ENCODE results near the gene PARD3.
"Not testable (repeated sequence)": the region's sequence is repeated elsewhere in the genome, so short reads cannot be mapped to it uniquely, and the experiment has no call there.

The PARD3 gene

DNA sequence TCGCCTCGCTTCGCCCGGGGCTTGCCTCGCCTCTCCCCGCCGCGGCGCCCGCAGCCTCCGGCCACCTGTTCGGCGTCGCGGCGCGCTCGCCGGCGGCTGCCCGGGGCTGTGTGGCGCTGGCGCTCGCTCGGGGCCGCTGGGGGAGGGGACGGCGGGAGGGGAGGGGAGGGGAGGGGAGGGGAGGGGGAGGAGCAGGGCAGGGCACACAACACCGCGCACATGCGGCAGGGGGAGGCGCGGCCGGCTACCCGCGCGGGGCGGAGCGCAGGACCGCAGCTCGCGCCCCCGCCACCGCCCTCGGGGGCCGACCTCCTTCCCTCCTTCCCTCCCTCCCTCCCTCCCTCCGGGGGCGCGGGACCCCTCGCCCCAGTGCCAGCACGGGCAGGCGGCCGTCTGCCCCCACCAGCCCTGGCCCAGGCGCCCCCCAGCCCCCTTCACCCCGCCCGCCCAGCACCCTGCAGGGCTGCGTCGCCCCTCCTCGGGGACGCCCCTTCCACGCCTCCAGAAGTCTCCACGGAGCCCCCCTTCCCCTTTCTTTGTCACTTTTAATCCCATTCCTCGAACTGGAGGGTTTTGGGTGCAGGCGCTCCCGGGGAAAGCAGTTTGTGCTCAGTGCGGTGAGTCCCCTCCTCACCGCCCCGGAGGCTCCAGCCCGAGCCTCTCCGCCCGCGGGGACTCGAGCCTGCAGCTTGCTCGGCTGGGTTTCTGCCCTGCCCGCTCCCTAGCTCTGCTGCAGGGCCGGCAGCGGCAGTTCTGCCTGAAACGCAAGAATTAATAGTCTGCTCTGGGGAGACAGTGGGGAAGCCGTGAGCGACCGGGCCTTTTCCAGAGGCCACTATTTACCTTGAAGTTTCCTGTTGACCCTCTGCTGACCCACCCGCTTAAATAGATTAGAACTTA lies at the start of gene PARD3:
TSS of gene PARD3 (minus strand) at position 112 of the 900 bp plus-strand sequence. CDS start 301 bp downstream, outside the sequence.
- no peak for DNase-seq (ENCODE audit: low read depth, low spot score)

GRCh38 chr10:34864149-34865067 lies 49.3 kb upstream of the PARD3 start:
- no peak for DNase-seq (ENCODE audit: low read depth, low spot score)

DNA sequence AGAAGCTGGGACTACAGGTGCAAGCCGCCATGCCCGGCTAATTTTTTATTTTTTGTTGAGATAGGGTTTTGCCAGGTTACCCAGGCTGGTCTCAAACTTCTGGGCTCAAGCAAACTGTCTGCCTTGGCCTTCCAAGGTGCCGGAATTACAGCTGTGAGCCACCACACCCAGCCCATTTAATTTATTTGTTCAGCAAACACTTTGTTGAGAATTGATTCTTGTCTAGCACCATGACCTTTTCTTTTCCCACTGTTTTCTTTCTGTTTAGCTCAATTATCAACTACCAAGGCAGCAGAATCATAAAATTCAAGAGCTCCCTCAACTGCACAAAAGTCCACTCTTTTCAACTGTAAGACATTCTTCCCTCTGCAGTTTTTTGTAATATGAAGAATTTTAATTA lies 47.8 kb upstream of the PARD3 start:
- DNase-seq (ENCODE audit: low read depth, low spot score) = no peak

- peak; percentile 45 for DNase-seq (ENCODE audit: low read depth, low spot score)
Measured at GRCh38 chr10:34861293-34862021, 46.4 kb upstream of the PARD3 start.

DNA sequence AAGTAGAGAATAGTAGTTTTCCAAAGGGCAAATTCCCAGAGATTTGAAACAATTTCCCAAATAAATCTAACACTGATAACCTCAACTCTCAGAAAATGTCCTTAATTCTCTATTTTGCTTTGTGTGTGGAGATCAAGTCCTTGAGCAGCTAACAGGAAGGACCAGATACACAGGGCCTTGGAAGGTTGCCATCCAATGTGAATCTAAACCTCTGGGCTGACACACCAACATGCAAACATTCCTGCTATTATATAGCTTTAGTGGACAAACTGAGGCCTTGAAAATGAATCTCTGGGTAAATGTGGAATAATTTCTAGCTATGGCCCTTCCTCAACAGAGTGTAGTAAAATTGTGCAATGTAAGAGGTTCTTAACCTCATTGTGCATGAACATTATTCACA lies 44.1 kb upstream of the PARD3 start:
- DNase-seq (ENCODE audit: low read depth, low spot score) = no peak

GRCh38 chr10:34858003-34858402 lies 42.9 kb upstream of the PARD3 start:
- DNase-seq (ENCODE audit: low read depth, low spot score) = no peak

- DNase-seq (ENCODE audit: low read depth, low spot score) = peak; percentile 94
Measured at GRCh38 chr10:34854147-34854601, 39.1 kb upstream of the PARD3 start.

- no peak for DNase-seq (ENCODE audit: low read depth, low spot score)
Measured at GRCh38 chr10:34853357-34853756, 38.3 kb upstream of the PARD3 start.

- no peak for DNase-seq (ENCODE audit: low read depth, low spot score)
Measured at GRCh38 chr10:34850558-34850957, 35.5 kb upstream of the PARD3 start.

- DNase-seq (ENCODE audit: low read depth, low spot score) = no peak
Measured at GRCh38 chr10:34850036-34850435, 34.9 kb upstream of the PARD3 start.

DNA sequence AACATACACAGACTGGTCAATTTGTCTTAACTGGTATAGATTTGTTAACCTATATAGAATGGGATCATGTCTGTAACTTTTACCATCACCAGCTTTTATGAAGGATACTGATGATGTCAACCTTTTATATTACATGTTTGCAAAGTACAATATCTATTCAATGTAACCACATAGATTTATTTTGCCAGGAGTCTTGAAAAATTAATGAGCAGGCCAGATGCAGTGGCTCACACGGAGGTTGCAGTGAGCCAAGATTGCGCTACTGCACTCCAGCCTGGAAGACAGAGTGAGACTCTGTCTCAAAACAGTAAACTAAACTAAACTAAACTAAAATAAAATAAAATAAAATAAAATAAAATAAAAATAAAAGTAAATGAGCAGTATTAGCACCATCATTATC lies 30.0 kb upstream of the PARD3 start:
- no peak for DNase-seq (ENCODE audit: low read depth, low spot score)

GRCh38 chr10:34844448-34844847 lies 29.4 kb upstream of the PARD3 start:
- no peak for DNase-seq (ENCODE audit: low read depth, low spot score)

GRCh38 chr10:34843470-34843869 lies 28.4 kb upstream of the PARD3 start:
- not testable (repeated sequence) for DNase-seq (ENCODE audit: low read depth, low spot score)

GRCh38 chr10:34838366-34838900 lies 23.3 kb upstream of the PARD3 start:
- DNase-seq (ENCODE audit: low read depth, low spot score) = no peak

GRCh38 chr10:34835908-34836508 lies 20.9 kb upstream of the PARD3 start:
- no peak for DNase-seq (ENCODE audit: low read depth, low spot score)

DNA sequence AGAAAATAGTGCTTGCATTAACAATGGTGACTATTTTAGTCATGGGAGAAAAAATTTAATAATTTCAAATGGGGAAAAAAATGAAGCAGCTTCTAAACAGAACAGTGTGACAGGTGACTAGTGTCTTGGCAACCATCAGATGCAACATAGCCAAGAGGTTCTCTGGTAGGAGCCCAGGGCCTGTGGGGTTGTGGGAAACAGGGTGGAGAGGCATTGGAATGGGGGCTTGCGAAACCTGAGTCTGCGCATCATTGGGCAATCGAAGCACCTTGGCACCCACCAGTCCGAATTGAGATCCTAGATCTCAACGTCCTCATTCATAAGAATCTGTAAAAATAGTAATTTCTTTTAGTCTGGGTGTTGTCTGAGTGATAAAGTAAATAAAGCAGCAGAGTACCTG lies 19.2 kb upstream of the PARD3 start:
- DNase-seq (ENCODE audit: low read depth, low spot score) = no peak

GRCh38 chr10:34830217-34830822 lies 15.2 kb upstream of the PARD3 start:
- DNase-seq (ENCODE audit: low read depth, low spot score) = no peak

- no peak for DNase-seq (ENCODE audit: low read depth, low spot score)
Measured at GRCh38 chr10:34826857-34827766, 12.0 kb upstream of the PARD3 start.

- no peak for DNase-seq (ENCODE audit: low read depth, low spot score)
Measured at GRCh38 chr10:34826221-34826620, 11.1 kb upstream of the PARD3 start.
